Cerebellar nuclear complex (tissue), 1 donor: Measurements from ENCODE around the gene LINC00237.

Source experiments
- DNase-seq, 2 experiments: peaks; one replicate each; lab custom pipeline; 2025; lab: John Stamatoyannopoulos, UW

The LINC00237 gene

GRCh38 chr20:21096321-21097043 lies 9.7 kb downstream of the LINC00237 start:
- no peak for DNase-seq

- no peak for DNase-seq
Observed at GRCh38 chr20:21092806-21093205, 13.4 kb downstream of the LINC00237 start.

- no peak for DNase-seq
Observed at GRCh38 chr20:21090721-21091120, 15.4 kb downstream of the LINC00237 start.

GRCh38 chr20:21090111-21090618 lies 16.0 kb downstream of the LINC00237 start:
- DNase-seq = no peak

- DNase-seq = no peak
Observed at GRCh38 chr20:21089391-21089790, 16.8 kb downstream of the LINC00237 start.

GRCh38 chr20:21087862-21088540 lies 18.2 kb downstream of the LINC00237 start:
- DNase-seq = no peak

GRCh38 chr20:21083825-21084325 lies 22.3 kb downstream of the LINC00237 start:
- DNase-seq = no peak

- DNase-seq = no peak
Observed at GRCh38 chr20:21082584-21082983, 23.6 kb downstream of the LINC00237 start.

- no peak for DNase-seq
Observed at GRCh38 chr20:21077809-21078345, 28.3 kb downstream of the LINC00237 start.

- no peak for DNase-seq
Observed at GRCh38 chr20:21076073-21076472, 30.1 kb downstream of the LINC00237 start.

- no peak for DNase-seq
Observed at GRCh38 chr20:21075471-21075870, 30.7 kb downstream of the LINC00237 start.

GRCh38 chr20:21074605-21075336 lies 31.4 kb downstream of the LINC00237 start:
- DNase-seq = no peak

- no peak for DNase-seq
Observed at GRCh38 chr20:21067255-21067654, 38.9 kb downstream of the LINC00237 start.

- no peak for DNase-seq
Observed at GRCh38 chr20:21064924-21065323, 41.2 kb downstream of the LINC00237 start.

- DNase-seq = no peak
Observed at GRCh38 chr20:21063276-21063675, 42.9 kb downstream of the LINC00237 start.

- no peak for DNase-seq
Observed at GRCh38 chr20:21053002-21053762, 53.0 kb downstream of the LINC00237 start.

- no peak for DNase-seq
Observed at GRCh38 chr20:21052686-21053001, 53.5 kb downstream of the LINC00237 start.

- no peak for DNase-seq
Observed at GRCh38 chr20:21052241-21052640, 53.9 kb downstream of the LINC00237 start.

- DNase-seq = no peak
Observed at GRCh38 chr20:21050710-21051109, 55.4 kb downstream of the LINC00237 start.

GRCh38 chr20:21049305-21049828 lies 56.8 kb downstream of the LINC00237 start:
- DNase-seq = no peak

- DNase-seq = no peak
Observed at GRCh38 chr20:21048841-21049273, 57.3 kb downstream of the LINC00237 start.
